ENCODE measurements around the gene DUSP15.
"Not testable (repeated sequence)": the region's sequence is repeated elsewhere in the genome, so short reads cannot be mapped to it uniquely, and the experiment has no call there.

DUSP15 gene

GRCh38 chr20:31818376-31818908 is 51.9 kb downstream of the DUSP15 start:
- H3K4me2 ChIP-seq: no peak overlapping the region
- no peak overlapping the region for H3K27ac ChIP-seq
- no peak overlapping the region for H3K4me3 ChIP-seq
- TF ChIP-seq Cebpa-rat (IDR thresholded peaks at IDR 0.05): no peak
- no peaks in the 10 kb centered on the region for H3K9me3 ChIP-seq
- no peaks in the 10 kb centered on the region for H3K36me3 ChIP-seq
- H3K9ac ChIP-seq: no peak overlapping the region
- H3K4me1 ChIP-seq: peaks cover 25% of the 10 kb centered on the region
- H3K27me3 ChIP-seq: no peaks in the 10 kb centered on the region
- H4K20me1 ChIP-seq: no peaks in the 10 kb centered on the region

- Histone ChIP-seq H3K27me3 (no peaks in the 10 kb centered on the region), H3K9me3 (no peaks in the 10 kb centered on the region), H4K20me1 (no peaks in the 10 kb centered on the region), H3K36me3 (no peaks in the 10 kb centered on the region), H3K4me1 (peaks cover 16% of the 10 kb centered on the region), H3K9ac (no peak overlapping the region), H3K4me3 (no peak overlapping the region), H3K27ac (no peak overlapping the region), H3K4me2 (no peak overlapping the region)
- TF ChIP-seq Cebpa-rat (IDR thresholded peaks at IDR 0.05): no peak
These were observed 52.9 kb downstream of the DUSP15 start for GRCh38 chr20:31817461-31817860.

GRCh38 chr20:31816221-31816620 is 54.1 kb downstream of the DUSP15 start:
- no peaks in the 10 kb centered on the region for H3K27me3 ChIP-seq
- TF ChIP-seq Cebpa-rat (IDR thresholded peaks at IDR 0.05): no peak
- H3K9me3 ChIP-seq: no peaks in the 10 kb centered on the region
- H4K20me1 ChIP-seq: no peaks in the 10 kb centered on the region
- H3K27ac ChIP-seq: no peak overlapping the region
- peaks cover 17% of the 10 kb centered on the region for H3K4me1 ChIP-seq
- H3K9ac ChIP-seq: no peak overlapping the region
- no peak overlapping the region for H3K4me3 ChIP-seq
- H3K4me2 ChIP-seq: peak overlapping the region; percentile 59; the same call in 1 of the 2 replicates
- 0 out of 2 replicates have a peak, but pooled peaks cover under 1% of the 10 kb centered on the region for H3K36me3 ChIP-seq

DNA sequence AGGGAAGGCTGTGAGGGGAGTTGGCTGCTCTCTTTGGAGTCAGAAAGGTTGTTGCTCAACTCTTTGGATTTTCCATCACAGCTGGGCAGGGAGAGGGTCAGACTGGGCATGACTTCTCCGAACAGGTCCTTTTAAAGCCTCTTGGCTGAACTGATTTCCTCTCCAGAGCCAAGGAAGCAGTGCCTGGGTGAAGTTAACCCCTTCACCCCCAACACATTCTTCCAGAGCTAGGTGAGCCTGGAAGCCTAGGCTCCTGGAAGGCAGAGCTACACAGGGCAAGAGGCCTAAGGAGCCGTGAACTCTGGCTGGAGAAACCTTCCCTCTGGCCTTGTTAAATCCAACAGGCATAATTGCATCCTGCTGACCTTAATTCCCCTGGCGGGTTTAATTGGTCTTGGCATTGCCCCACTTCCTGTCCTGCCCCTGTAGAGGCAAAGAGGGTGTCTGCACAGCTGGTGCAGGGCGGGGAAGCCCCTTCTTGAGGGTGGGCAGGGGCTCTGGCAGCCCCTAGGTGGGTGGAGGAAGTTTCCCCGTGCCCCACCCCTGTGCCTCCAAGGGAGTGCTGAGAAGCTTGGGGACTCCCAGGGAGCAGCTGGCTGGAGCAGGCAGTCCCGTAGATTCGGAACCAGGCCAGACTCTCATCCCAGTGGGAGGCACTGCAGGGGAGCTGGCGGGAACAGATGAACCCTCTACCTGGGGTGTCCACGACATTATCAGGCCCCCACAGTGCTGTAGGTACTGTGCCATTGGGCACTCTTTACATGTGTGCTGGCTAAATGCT is 54.7 kb downstream of the DUSP15 start:
- Histone ChIP-seq H3K9ac (no peak overlapping the region), H3K27ac (peak overlapping the region; percentile 19; the same call in 1 of the 2 replicates), H3K4me1 (peaks cover 23% of the 10 kb centered on the region), H4K20me1 (no peaks in the 10 kb centered on the region), H3K4me2 (peak overlapping the region; percentile 59), H3K4me3 (no peak overlapping the region), H3K36me3 (0 out of 2 replicates have a peak, but pooled peaks cover 4% of the 10 kb centered on the region), H3K9me3 (no peaks in the 10 kb centered on the region), H3K27me3 (no peaks in the 10 kb centered on the region)
- no peak for TF ChIP-seq Cebpa-rat (IDR thresholded peaks at IDR 0.05)

- not testable (repeated sequence) for H3K9ac ChIP-seq, H4K20me1 ChIP-seq, H3K9me3 ChIP-seq, H3K4me2 ChIP-seq, H3K27me3 ChIP-seq, H3K4me3 ChIP-seq, H3K36me3 ChIP-seq, H3K27ac ChIP-seq
- peaks cover 29% of the 10 kb centered on the region for H3K4me1 ChIP-seq
These were observed 56.2 kb downstream of the DUSP15 start for GRCh38 chr20:31814142-31814541.

GRCh38 chr20:31813611-31814010 is 56.7 kb downstream of the DUSP15 start:
- Histone ChIP-seq H3K27me3 (no peaks in the 10 kb centered on the region), H3K9me3 (no peaks in the 10 kb centered on the region), H3K4me2 (no peak overlapping the region), H3K27ac (no peak overlapping the region), H4K20me1 (no peaks in the 10 kb centered on the region), H3K9ac (no peak overlapping the region), H3K4me1 (peaks cover 29% of the 10 kb centered on the region), H3K36me3 (peaks cover 10% of the 10 kb centered on the region; the same call in 1 of the 2 replicates), H3K4me3 (no peak overlapping the region)
- TF ChIP-seq Cebpa-rat (IDR thresholded peaks at IDR 0.05): no peak

DNA sequence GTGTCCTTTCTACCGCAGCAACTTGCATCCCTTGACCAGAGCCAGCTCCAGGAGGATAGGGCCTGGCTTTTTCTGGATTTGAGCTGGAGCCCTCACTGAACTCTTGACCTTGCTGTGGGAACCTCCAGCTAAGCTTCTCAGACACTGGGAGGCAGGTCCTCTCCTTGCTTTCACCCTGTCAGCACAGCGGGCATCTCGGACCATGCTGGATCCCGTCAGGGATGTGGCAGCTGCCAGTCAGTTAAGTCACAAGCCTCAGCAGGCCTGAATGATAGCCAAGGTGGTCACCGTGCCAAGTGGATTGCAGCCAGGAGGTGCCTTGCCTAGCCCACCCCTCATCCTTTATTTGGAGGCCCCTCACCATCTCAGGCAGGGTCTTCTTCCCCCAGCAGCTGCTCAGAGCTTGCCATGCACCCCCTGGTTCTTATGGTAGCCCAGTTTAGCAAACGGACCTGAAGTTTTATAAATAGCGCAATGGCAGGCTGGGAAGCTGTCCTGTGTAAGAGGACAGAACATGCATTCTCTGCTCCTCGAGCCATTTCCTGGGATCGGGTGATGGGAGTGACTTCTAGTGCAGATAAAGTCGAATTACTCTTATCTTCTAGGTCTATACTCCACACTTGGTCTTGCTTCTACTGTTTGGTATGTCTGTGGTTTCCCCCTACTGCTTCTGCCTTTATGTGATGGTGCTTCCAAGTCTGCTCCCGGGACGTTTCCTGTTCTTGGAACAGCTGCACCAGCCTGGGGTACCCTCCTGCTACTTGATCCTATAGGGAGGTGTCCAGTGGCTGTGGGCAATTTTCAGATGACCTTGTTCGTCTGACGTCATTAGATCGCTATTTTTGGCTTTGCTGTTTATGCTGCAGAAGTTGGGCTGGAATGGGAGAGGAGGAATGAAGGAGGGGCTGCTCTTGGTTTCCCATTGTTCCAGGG is 58.3 kb downstream of the DUSP15 start:
- no peaks in the 10 kb centered on the region for H4K20me1 ChIP-seq
- no peak overlapping the region for H3K4me2 ChIP-seq
- no peak overlapping the region for H3K9ac ChIP-seq
- no peak overlapping the region for H3K27ac ChIP-seq
- TF ChIP-seq Cebpa-rat (IDR thresholded peaks at IDR 0.05): no peak
- peaks cover 29% of the 10 kb centered on the region for H3K4me1 ChIP-seq
- peaks cover 19% of the 10 kb centered on the region; the same call in 1 of the 2 replicates for H3K36me3 ChIP-seq
- H3K4me3 ChIP-seq: no peak overlapping the region
- H3K27me3 ChIP-seq: no peaks in the 10 kb centered on the region
- no peaks in the 10 kb centered on the region for H3K9me3 ChIP-seq

- no peaks in the 10 kb centered on the region for H3K27me3 ChIP-seq
- no peaks in the 10 kb centered on the region for H3K9me3 ChIP-seq
- no peak overlapping the region for H3K27ac ChIP-seq
- peaks cover 28% of the 10 kb centered on the region for H3K4me1 ChIP-seq
- no peak overlapping the region for H3K4me3 ChIP-seq
- peaks cover 28% of the 10 kb centered on the region for H3K36me3 ChIP-seq
- no peak for TF ChIP-seq Cebpa-rat (IDR thresholded peaks at IDR 0.05)
- H3K9ac ChIP-seq: no peak overlapping the region
- no peaks in the 10 kb centered on the region for H4K20me1 ChIP-seq
- 0 out of 2 replicates have a peak overlapping the region, but pooled peaks have one; percentile 23 for H3K4me2 ChIP-seq
These were observed 59.1 kb downstream of the DUSP15 start for GRCh38 chr20:31811198-31811597.

Data from BLaER1 (cell line).